ENCODE measurements around the gene STARD7. TPM values are rescaled to one million over a fixed set of nuclear protein-coding genes. Genes with fewer than 3 reads are reported as not detected.

STARD7 gene
- total RNA-seq, 4 donors from 2014 or later = 211 to 292 (median 266) TPM

GRCh38 chr2:96151595-96152303 lies 56.9 kb downstream of the STARD7 start:
- 24 to 43% methylated on average over 7 to 9 of the region's 9 CpGs for WGBS, 2 donors
- no peak for TF ChIP-seq CTCF (IDR thresholded peaks at IDR 0.05)
- no peak for TF ChIP-seq POLR2A (IDR thresholded peaks at IDR 0.05)
- no peaks in the 10 kb centered on the region for H3K36me3 ChIP-seq

GRCh38 chr2:96150791-96151594 lies 57.6 kb downstream of the STARD7 start:
- Histone ChIP-seq H3K9me3 (no peaks in the 10 kb centered on the region), H3K27ac (no peak overlapping the region), H3K4me1 (peaks cover 5 to 27% of the 10 kb centered on the region in 2 donors), H3K4me3 (replicated peaks in 1 of 3) (no peak overlapping the region), H3K36me3 (no peaks in the 10 kb centered on the region), H3K27me3 (no peaks in the 10 kb centered on the region)
- 80 to 91% methylated on average over 14 of the region's 14 CpGs for WGBS, 2 donors
- intact Hi-C loops (cut with DNase I) = no loop called here
- no peak for TF ChIP-seq POLR2A (IDR thresholded peaks at IDR 0.05)
- TF ChIP-seq CTCF (IDR thresholded peaks at IDR 0.05) = no peak
- no peak for DNase-seq

More at GRCh38 chr2:96151595-96152303, 56.9 kb downstream of the STARD7 start:
- DNase-seq = peak; percentile 71 to 78
- H3K4me3 ChIP-seq (replicated peaks in 1 of 3) = no peak overlapping the region
- H3K9me3 ChIP-seq = no peaks in the 10 kb centered on the region
- H3K27ac ChIP-seq = no peak overlapping the region
- H3K4me1 ChIP-seq = peaks cover 5 to 27% of the 10 kb centered on the region in 2 donors
- intact Hi-C loops (cut with DNase I) = no loop called here
- H3K27me3 ChIP-seq = no peaks in the 10 kb centered on the region

GRCh38 chr2:96150007-96150640 lies 58.5 kb downstream of the STARD7 start:
- intact Hi-C loops (cut with DNase I) = no loop called here
- Histone ChIP-seq H3K4me1 (peaks cover 5 to 34% of the 10 kb centered on the region in 2 donors), H3K27me3 (no peaks in the 10 kb centered on the region), H3K36me3 (no peaks in the 10 kb centered on the region), H3K9me3 (no peaks in the 10 kb centered on the region), H3K4me3 (replicated peaks in 1 of 3) (no peak overlapping the region), H3K27ac (no peak overlapping the region)
- 93 to 98% methylated on average over 6 of the region's 6 CpGs for WGBS, 2 donors
- DNase-seq = no peak
- TF ChIP-seq POLR2A (IDR thresholded peaks at IDR 0.05) (no peak), CTCF (IDR thresholded peaks at IDR 0.05) (no peak)

- intact Hi-C loops (cut with DNase I) = loop anchor here (5.0 kb wide), 1 partner anchor 119 kb away; the partner anchor contains the start of genes CIAO1 and TMEM127
- Histone ChIP-seq H3K36me3 (no peaks in the 10 kb centered on the region), H3K9me3 (no peaks in the 10 kb centered on the region), H3K4me3 (replicated peaks in 1 of 3) (no peak overlapping the region), H3K27ac (no peak overlapping the region), H3K27me3 (no peaks in the 10 kb centered on the region), H3K4me1 (peaks cover 12 to 43% of the 10 kb centered on the region in 2 donors)
- peak; percentile 62 to 70 for DNase-seq
- WGBS, 2 donors = 63 to 71% methylated on average over 6 to 11 of the region's 29 CpGs
- TF ChIP-seq CTCF (IDR thresholded peaks at IDR 0.05) = no peak
- TF ChIP-seq POLR2A (IDR thresholded peaks at IDR 0.05) = peak in 1 of 2 donors; percentile 18
Observed at GRCh38 chr2:96148410-96149217, 60.0 kb downstream of the STARD7 start.

Data from thyroid gland (tissue), 4 donors.